HEK293 (cell line): Measurements from ENCODE around the gene PRADC1.

Experiments
- CTCF ChIA-PET: fragments of 350-600 bp; formaldehyde crosslinking; extraction: SDS; loops from one replicate; lab custom pipeline; 2021; ENCODE audit warnings: antibody characterized with exemption; lab: Yijun Ruan, JAX
- POLR2A ChIA-PET: fragments of 300-600 bp; formaldehyde crosslinking; extraction: SDS; loops from one replicate; lab custom pipeline; 2020; ENCODE audit warnings: antibody characterized with exemption, inconsistent platforms; lab: Yijun Ruan, JAX
- H3K27ac ChIP-seq: fragments of 200-500 bp; sonication (Bioruptor generic); 2 replicates; pipeline ENCODE4 v1.5.1; 2014; ENCODE audit warnings: low read depth, low read length, control low read depth, inconsistent platforms; ENCODE audit errors: extremely low read depth
- H3K36me3 ChIP-seq, 2 experiments: fragments of 200-500 bp in 1 of 2; sonication (Bioruptor generic) in 1 of 2; 1 replicate in 1 of 2; 2 replicates in 1 of 2; pipeline ENCODE4 v1.5.1; 2014 to 2017; ENCODE audit warnings: inconsistent platforms in 2 of 2, low read length in 2 of 2; ENCODE audit not compliant: control insufficient read depth in 2 of 2, insufficient read depth in 1 of 2
- H3K4me1 ChIP-seq: fragments of 200-500 bp; sonication (Bioruptor generic); 2 replicates; pipeline ENCODE4 v1.5.1; 2014; ENCODE audit warnings: mild to moderate bottlenecking, low read length, inconsistent platforms; ENCODE audit not compliant: control insufficient read depth, insufficient read depth
- H3K4me3 ChIP-seq: 2 replicates; pipeline ENCODE4 v1.5.1; 2011; ENCODE audit warnings: low read depth, mild to moderate bottlenecking, control low read depth, low read length, moderate library complexity
- H3K9me3 ChIP-seq: fragments of 200-500 bp; sonication (Bioruptor generic); 2 replicates; pipeline ENCODE4 v1.5.1; 2014; ENCODE audit warnings: low read depth, low read length, inconsistent platforms; ENCODE audit not compliant: control insufficient read depth, insufficient read depth
- BCL11B ChIP-seq: fragments of 450-650 bp; formaldehyde crosslinking; IDR thresholded peaks from 2 replicates; pipeline ENCODE4 v1.5.1; 2016; ENCODE audit warnings: low read depth, missing biosample characterization, missing genetic modification characterization
- HOXD13 ChIP-seq: sonication (generic); formaldehyde crosslinking; IDR thresholded peaks from 2 replicates; pipeline ENCODE4 v1.8.0; 2022; ENCODE audit warnings: missing genetic modification reagents, borderline replicate concordance
- KLF9 ChIP-seq: fragments of 450-650 bp; formaldehyde crosslinking; IDR thresholded peaks from 2 replicates; pipeline ENCODE4 v1.5.1; 2016; ENCODE audit warnings: missing biosample characterization, missing genetic modification characterization, low read depth
- SCRT2 ChIP-seq: fragments of 450-650 bp; formaldehyde crosslinking; IDR thresholded peaks from 2 replicates; pipeline ENCODE4 v1.5.1; 2016; ENCODE audit warnings: missing biosample characterization, missing genetic modification characterization
- ZBTB17 ChIP-seq: fragments of 450-650 bp; formaldehyde crosslinking; IDR thresholded peaks from 2 replicates; pipeline ENCODE4 v1.5.1; 2016; ENCODE audit warnings: missing biosample characterization, missing genetic modification characterization
- ZBTB21 ChIP-seq: fragments of 450-650 bp; formaldehyde crosslinking; IDR thresholded peaks from 2 replicates; pipeline ENCODE4 v1.5.1; 2017; ENCODE audit warnings: missing biosample characterization, missing genetic modification characterization
- ZBTB7A ChIP-seq: fragments of 450-650 bp; formaldehyde crosslinking; IDR thresholded peaks from 2 replicates; pipeline ENCODE4 v1.5.1; 2016; ENCODE audit warnings: low read depth, missing biosample characterization, missing genetic modification characterization
- ZFP3 ChIP-seq: fragments of 450-650 bp; formaldehyde crosslinking; IDR thresholded peaks from 2 replicates; pipeline ENCODE4 v1.5.1; 2016; ENCODE audit warnings: low read depth, missing biosample characterization, missing genetic modification characterization
- ZNF132 ChIP-seq: fragments of 450-650 bp; formaldehyde crosslinking; IDR thresholded peaks from 2 replicates; pipeline ENCODE4 v1.5.1; 2017; ENCODE audit warnings: missing biosample characterization, missing genetic modification characterization, borderline replicate concordance
- ZNF211 ChIP-seq: fragments of 450-650 bp; formaldehyde crosslinking; IDR thresholded peaks from 2 replicates; pipeline ENCODE4 v1.5.1; 2016; ENCODE audit warnings: low read depth, missing biosample characterization, missing genetic modification characterization
- ZNF214 ChIP-seq: fragments of 450-650 bp; formaldehyde crosslinking; IDR thresholded peaks from 2 replicates; pipeline ENCODE4 v1.5.1; 2017; ENCODE audit warnings: missing biosample characterization, mild to moderate bottlenecking, missing genetic modification characterization, borderline replicate concordance
- ZNF239 ChIP-seq: fragments of 450-650 bp; formaldehyde crosslinking; IDR thresholded peaks from 2 replicates; pipeline ENCODE4 v1.5.1; 2016; ENCODE audit warnings: missing biosample characterization, missing genetic modification characterization
- ZNF266 ChIP-seq: fragments of 450-650 bp; formaldehyde crosslinking; IDR thresholded peaks from 2 replicates; pipeline ENCODE4 v1.5.1; 2016; ENCODE audit warnings: missing biosample characterization, missing genetic modification characterization, low read depth
- ZNF585B ChIP-seq: fragments of 450-650 bp; formaldehyde crosslinking; IDR thresholded peaks from 2 replicates; pipeline ENCODE4 v1.5.1; 2016; ENCODE audit warnings: missing biosample characterization, missing genetic modification characterization
- ZNF76 ChIP-seq: fragments of 450-650 bp; formaldehyde crosslinking; IDR thresholded peaks from 2 replicates; pipeline ENCODE4; 2016; ENCODE audit warnings: low read depth, missing biosample characterization, missing genetic modification characterization, borderline replicate concordance
- ZNF791 ChIP-seq: fragments of 450-650 bp; formaldehyde crosslinking; IDR thresholded peaks from 2 replicates; pipeline ENCODE4 v1.5.1; 2016; ENCODE audit warnings: missing biosample characterization, missing genetic modification characterization
- ZNF830 ChIP-seq: fragments of 450-650 bp; IDR thresholded peaks from 2 replicates; pipeline ENCODE4 v1.5.0; 2018; ENCODE audit warnings: missing biosample characterization, missing genetic modification characterization, low read depth, mild to moderate bottlenecking, moderate library complexity
- ZNF837 ChIP-seq: fragments of 450-650 bp; formaldehyde crosslinking; IDR thresholded peaks from 2 replicates; pipeline ENCODE4 v1.5.1; 2016; ENCODE audit warnings: missing biosample characterization, missing genetic modification characterization
- TF ChIP-seq, protein P1 (sequence below): fragments of 450-650 bp; formaldehyde crosslinking; IDR thresholded peaks from 2 replicates; pipeline ENCODE4 v1.5.1; 2016; ENCODE audit warnings: missing biosample characterization, missing genetic modification characterization
- TF ChIP-seq, protein P2 (sequence below): fragments of 450-650 bp; formaldehyde crosslinking; optimal IDR thresholded peaks from 2 replicates; pipeline ENCODE3; 2016; ENCODE audit warnings: missing biosample characterization, mild to moderate bottlenecking, missing genetic modification characterization
- TF ChIP-seq, protein P3 (sequence below): fragments of 450-650 bp; formaldehyde crosslinking; IDR thresholded peaks from 2 replicates; pipeline ENCODE4 v1.5.1; 2016; ENCODE audit warnings: missing biosample characterization, missing genetic modification characterization
- TF ChIP-seq, protein P4 (sequence below): fragments of 450-650 bp; formaldehyde crosslinking; IDR thresholded peaks from 2 replicates; pipeline ENCODE4 v1.5.1; 2016; ENCODE audit warnings: missing biosample characterization, missing genetic modification characterization
- TF ChIP-seq, protein P5 (sequence below): fragments of 450-650 bp; formaldehyde crosslinking; IDR thresholded peaks from 2 replicates; pipeline ENCODE4 v1.5.1; 2016; ENCODE audit warnings: missing biosample characterization, missing genetic modification characterization

PRADC1 gene

DNA sequence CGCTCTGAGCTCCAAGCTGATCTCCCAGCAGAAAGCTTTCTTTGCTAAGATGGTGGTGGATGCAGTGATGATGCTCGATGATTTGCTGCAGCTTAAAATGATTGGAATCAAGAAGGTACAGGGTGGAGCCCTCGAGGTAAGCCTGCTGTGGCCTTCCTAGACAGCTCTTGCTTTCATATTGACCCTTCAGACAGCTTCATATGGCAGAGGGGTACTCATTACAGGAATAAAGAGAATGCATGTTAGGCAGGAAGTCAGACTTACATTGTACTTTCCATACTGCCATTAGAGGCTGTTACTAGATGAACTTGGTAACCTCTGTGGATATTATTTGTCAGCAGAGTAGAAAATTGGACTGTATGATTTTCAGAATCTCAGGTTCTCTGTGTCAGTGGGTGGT lies 11.5 kb upstream of the PRADC1 start:
- peaks cover 72 to 100% of the 10 kb centered on the region in 2 experiments for H3K36me3 ChIP-seq
- ChIA-PET POLR2A (interaction anchor here (2.4 to 4.0 kb wide), 2 partner anchors 9 to 10 kb away, joined by 6 to 33 read pairs; partner anchors contain the start of genes CCT7 and PRADC1), CTCF (interaction anchor here (0.6 to 1.9 kb wide), 5 partner anchors 9 to 398 kb away, joined by 3 to 6 read pairs (median 3); no protein-coding TSS in a partner anchor)
- H3K4me3 ChIP-seq: no peak overlapping the region
- no peak overlapping the region for H3K27ac ChIP-seq
- peaks cover 2% of the 10 kb centered on the region; the same call in 1 of the 2 replicates for H3K4me1 ChIP-seq
- H3K9me3 ChIP-seq: no peaks in the 10 kb centered on the region
- TF ChIP-seq ZNF211 (tag by site-specific recombination): no peak
- TF ChIP-seq ZNF266: no peak
- TF ChIP-seq ZNF830: no peak
- TF ChIP-seq HOXD13 (CRISPR knock-in tag): no peak
- no peak for TF ChIP-seq ZNF239 (tag by site-specific recombination)
- TF ChIP-seq KLF9 (tag by site-specific recombination): no peak
- no peak for TF ChIP-seq ZNF76 (tag by site-specific recombination)
- no peak for TF ChIP-seq ZNF791 (tag by site-specific recombination)
- TF ChIP-seq ZNF837: no peak
- TF ChIP-seq, protein P1, sequence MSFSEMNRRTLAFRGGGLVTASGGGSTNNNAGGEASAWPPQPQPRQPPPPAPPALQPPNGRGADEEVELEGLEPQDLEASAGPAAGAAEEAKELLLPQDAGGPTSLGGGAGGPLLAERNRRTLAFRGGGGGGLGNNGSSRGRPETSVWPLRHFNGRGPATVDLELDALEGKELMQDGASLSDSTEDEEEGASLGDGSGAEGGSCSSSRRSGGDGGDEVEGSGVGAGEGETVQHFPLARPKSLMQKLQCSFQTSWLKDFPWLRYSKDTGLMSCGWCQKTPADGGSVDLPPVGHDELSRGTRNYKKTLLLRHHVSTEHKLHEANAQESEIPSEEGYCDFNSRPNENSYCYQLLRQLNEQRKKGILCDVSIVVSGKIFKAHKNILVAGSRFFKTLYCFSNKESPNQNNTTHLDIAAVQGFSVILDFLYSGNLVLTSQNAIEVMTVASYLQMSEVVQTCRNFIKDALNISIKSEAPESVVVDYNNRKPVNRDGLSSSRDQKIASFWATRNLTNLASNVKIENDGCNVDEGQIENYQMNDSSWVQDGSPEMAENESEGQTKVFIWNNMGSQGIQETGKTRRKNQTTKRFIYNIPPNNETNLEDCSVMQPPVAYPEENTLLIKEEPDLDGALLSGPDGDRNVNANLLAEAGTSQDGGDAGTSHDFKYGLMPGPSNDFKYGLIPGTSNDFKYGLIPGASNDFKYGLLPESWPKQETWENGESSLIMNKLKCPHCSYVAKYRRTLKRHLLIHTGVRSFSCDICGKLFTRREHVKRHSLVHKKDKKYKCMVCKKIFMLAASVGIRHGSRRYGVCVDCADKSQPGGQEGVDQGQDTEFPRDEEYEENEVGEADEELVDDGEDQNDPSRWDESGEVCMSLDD: no peak
- TF ChIP-seq, protein P2, sequence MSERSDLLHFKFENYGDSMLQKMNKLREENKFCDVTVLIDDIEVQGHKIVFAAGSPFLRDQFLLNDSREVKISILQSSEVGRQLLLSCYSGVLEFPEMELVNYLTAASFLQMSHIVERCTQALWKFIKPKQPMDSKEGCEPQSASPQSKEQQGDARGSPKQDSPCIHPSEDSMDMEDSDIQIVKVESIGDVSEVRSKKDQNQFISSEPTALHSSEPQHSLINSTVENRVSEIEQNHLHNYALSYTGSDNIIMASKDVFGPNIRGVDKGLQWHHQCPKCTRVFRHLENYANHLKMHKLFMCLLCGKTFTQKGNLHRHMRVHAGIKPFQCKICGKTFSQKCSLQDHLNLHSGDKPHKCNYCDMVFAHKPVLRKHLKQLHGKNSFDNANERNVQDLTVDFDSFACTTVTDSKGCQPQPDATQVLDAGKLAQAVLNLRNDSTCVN (tag by site-specific recombination): no peak
- no peak for TF ChIP-seq ZBTB7A (tag by site-specific recombination)
- TF ChIP-seq, protein P3, sequence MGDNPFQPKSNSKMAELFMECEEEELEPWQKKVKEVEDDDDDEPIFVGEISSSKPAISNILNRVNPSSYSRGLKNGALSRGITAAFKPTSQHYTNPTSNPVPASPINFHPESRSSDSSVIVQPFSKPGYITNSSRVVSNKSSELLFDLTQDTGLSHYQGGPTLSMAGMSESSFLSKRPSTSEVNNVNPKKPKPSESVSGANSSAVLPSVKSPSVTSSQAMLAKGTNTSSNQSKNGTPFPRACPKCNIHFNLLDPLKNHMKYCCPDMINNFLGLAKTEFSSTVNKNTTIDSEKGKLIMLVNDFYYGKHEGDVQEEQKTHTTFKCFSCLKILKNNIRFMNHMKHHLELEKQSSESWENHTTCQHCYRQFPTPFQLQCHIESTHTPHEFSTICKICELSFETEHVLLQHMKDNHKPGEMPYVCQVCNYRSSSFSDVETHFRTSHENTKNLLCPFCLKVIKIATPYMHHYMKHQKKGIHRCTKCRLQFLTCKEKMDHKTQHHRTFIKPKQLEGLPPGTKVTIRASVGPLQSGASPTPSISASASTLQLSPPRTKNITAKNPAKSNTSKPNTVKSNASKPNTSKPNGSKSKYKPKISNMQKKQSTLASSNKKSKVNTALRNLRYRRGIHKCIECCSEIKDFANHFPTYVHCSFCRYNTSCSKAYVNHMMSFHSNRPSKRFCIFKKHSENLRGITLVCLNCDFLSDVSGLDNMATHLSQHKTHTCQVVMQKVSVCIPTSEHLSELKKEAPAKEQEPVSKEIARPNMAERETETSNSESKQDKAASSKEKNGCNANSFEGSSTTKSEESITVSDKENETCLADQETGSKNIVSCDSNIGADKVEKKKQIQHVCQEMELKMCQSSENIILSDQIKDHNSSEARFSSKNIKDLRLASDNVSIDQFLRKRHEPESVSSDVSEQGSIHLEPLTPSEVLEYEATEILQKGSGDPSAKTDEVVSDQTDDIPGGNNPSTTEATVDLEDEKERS: no peak
- TF ChIP-seq, protein P4, sequence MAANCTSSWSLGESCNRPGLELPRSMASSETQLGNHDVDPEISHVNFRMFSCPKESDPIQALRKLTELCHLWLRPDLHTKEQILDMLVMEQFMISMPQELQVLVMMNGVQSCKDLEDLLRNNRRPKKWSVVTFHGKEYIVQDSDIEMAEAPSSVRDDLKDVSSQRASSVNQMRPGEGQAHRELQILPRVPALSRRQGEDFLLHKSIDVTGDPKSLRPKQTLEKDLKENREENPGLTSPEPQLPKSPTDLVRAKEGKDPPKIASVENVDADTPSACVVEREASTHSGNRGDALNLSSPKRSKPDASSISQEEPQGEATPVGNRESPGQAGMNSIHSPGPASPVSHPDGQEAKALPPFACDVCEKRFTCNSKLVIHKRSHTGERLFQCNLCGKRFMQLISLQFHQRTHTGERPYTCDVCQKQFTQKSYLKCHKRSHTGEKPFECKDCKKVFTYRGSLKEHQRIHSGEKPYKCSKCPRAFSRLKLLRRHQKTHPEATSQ: no peak
- TF ChIP-seq ZNF214 (tag by site-specific recombination): no peak

DNA sequence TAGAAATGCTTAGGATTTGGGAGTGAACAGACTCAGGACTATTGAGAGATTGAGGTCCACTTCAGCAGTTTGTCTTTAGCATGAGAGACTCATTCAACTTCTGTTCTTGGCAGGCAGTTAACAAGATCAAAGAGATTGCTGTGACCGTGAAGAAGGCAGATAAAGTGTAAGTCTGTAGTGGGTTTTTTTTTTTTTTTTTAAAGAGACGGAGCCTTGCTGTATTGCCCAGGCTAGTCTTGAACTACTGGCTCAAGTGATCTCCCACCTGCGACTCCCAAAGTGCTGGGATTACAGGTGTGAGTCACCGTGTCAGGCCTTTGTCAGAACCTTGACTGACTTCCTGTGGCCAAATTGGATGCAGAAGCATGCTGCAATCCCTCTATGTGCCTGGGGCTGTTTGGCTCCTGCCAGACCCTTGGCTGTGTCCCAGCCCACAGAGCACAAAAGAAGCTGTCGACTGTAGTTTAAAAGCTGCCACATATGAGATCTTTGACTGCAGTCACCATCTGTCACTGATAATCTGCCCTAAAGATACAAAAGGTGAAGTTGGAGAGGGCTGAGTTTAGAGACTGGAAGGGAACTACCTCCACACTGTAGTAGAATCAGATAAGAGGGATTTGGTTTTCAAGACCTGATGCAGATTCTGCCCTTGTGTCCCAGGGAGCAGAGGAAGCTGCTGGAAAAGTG lies 11.0 kb upstream of the PRADC1 start:
- Histone ChIP-seq H3K9me3 (no peaks in the 10 kb centered on the region), H3K27ac (no peak overlapping the region), H3K36me3 (peaks cover 72 to 100% of the 10 kb centered on the region in 2 experiments), H3K4me3 (no peak overlapping the region), H3K4me1 (peaks cover 2% of the 10 kb centered on the region; the same call in 1 of the 2 replicates)
- ChIA-PET POLR2A (interaction anchor here (0.7 to 4.0 kb wide), 3 partner anchors 10 to 46 kb away, joined by 5 to 33 read pairs (median 6); partner anchors contain the start of genes CCT7 and PRADC1), CTCF (interaction anchor here (0.6 to 1.9 kb wide), 4 partner anchors 8 to 116 kb away, joined by 3 to 6 read pairs (median 3); no protein-coding TSS in a partner anchor)
- TF ChIP-seq SCRT2: peak; percentile 90
- TF ChIP-seq ZNF132 (tag by site-specific recombination): no peak
- no peak for TF ChIP-seq ZNF585B (tag by site-specific recombination)
- TF ChIP-seq ZBTB21: no peak
- TF ChIP-seq ZBTB17 (tag by site-specific recombination): 0 out of 2 replicates have a peak, but pooled peaks have one; percentile 42
- TF ChIP-seq BCL11B: no peak
- no peak for TF ChIP-seq ZFP3 (tag by site-specific recombination)
- TF ChIP-seq, protein P5, sequence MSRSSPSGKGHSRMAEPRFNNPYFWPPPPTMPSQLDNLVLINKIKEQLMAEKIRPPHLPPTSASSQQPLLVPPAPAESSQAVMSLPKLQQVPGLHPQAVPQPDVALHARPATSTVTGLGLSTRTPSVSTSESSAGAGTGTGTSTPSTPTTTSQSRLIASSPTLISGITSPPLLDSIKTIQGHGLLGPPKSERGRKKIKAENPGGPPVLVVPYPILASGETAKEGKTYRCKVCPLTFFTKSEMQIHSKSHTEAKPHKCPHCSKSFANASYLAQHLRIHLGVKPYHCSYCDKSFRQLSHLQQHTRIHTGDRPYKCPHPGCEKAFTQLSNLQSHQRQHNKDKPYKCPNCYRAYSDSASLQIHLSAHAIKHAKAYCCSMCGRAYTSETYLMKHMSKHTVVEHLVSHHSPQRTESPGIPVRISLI (tag by site-specific recombination): peak; percentile 71
